Right ventricle myocardium superior (tissue), 1 donor: ENCODE results near the gene ZNF385C. TPM values are rescaled to one million over a fixed set of nuclear protein-coding genes. Genes with fewer than 3 reads are reported as not detected.
A peak's percentile ranks its signal among the peaks of the same experiment; 100 is the strongest.

Source experiments
- ATAC-seq: fragments of 200-7000 bp; cut with Tn5 transposase; one replicate; pipeline ENCODE4 v1.9.1; 2020; ENCODE audit warnings: mild to moderate bottlenecking; ENCODE audit not compliant: poor library complexity
- DNase-seq: peaks from one replicate; pipeline ENCODE4 v3.0.0-alpha.2; 2020
- intact Hi-C: fragments of 100-400 bp; cut with DNase I; formaldehyde crosslinking; loops from one replicate; pipeline ENCODE4 v1.11.2; 2022
- total RNA-seq: library from RNA; stranded (reverse); fragmentation: NEBNext Ultra II Directional; extraction: Animal tissue kit (Norgen Biotek cat#: 25700); gene quantifications from one replicate; pipeline ENCODE4 v1.2.1, GENCODE V29; 2021
- donor health status: DM: no; HTN: yes; CAD: no; lungs with severe emphysema.

Gene ZNF385C
- total RNA-seq, 1 donor from 2014 or later, result 0.16 TPM

- intact Hi-C loops, result no loop called here
- DNase-seq (no peak), ATAC-seq (no peak)
Observed at GRCh38 chr17:42127414-42127813, 29.1 kb upstream of the ZNF385C start.

- ATAC-seq, result no peak
- intact Hi-C loops, result no loop called here
- no peak for DNase-seq
Observed at GRCh38 chr17:42126836-42127235, 28.6 kb upstream of the ZNF385C start.

- DNase-seq (no peak), ATAC-seq (no peak)
- intact Hi-C loops, result no loop called here
Observed at GRCh38 chr17:42125565-42125964, 27.3 kb upstream of the ZNF385C start.

- intact Hi-C loops, result no loop called here
Observed at GRCh38 chr17:42124256-42124655, 26.0 kb upstream of the ZNF385C start.

GRCh38 chr17:42122371-42123303, 24.4 kb upstream of the ZNF385C start, which contains the start of gene HSPB9:
HSPB9 (plus strand) TSS chr17:42122804; CDS start chr17:42122851, 47 bp downstream.
- intact Hi-C loops, result no loop called here
- DNase-seq, result peak; percentile 79
- peak; percentile 53 for ATAC-seq

More at GRCh38 chr17:42124256-42124655, 26.0 kb upstream of the ZNF385C start:
- DNase-seq (no peak), ATAC-seq (no peak)

GRCh38 chr17:42120770-42121769, 22.8 kb upstream of the ZNF385C start, which contains the start of gene KAT2A:
KAT2A (minus strand) TSS chr17:42121367; CDS start chr17:42121304, 63 bp downstream.
- intact Hi-C loops, result no loop called here
- ATAC-seq (peak; percentile 93), DNase-seq (peak; percentile 91)

GRCh38 chr17:42120161-42120769, 22.0 kb upstream of the ZNF385C start:
- DNase-seq, result no peak
- no peak for ATAC-seq
- intact Hi-C loops, result no loop called here

- intact Hi-C loops, result loop anchor here (5.0 kb wide), 3 partner anchors 63 to 152 kb away; partner anchors contain the start of genes CNP and KCNH4
- ATAC-seq (no peak), DNase-seq (no peak)
Observed at GRCh38 chr17:42119301-42119700, 21.0 kb upstream of the ZNF385C start.

- DNase-seq (no peak), ATAC-seq (no peak)
- intact Hi-C loops, result loop anchor here (5.0 kb wide), 3 partner anchors 64 to 151 kb away; partner anchors contain the start of genes CNP and KCNH4
Observed at GRCh38 chr17:42118545-42118944, 20.3 kb upstream of the ZNF385C start.

- ATAC-seq (no peak), DNase-seq (no peak)
- intact Hi-C loops, result loop anchor here (5.0 kb wide), 3 partner anchors 64 to 151 kb away; partner anchors contain the start of genes CNP and KCNH4
Observed at GRCh38 chr17:42118126-42118510, 19.8 kb upstream of the ZNF385C start.

- ATAC-seq (no peak), DNase-seq (no peak)
- intact Hi-C loops, result loop anchor here (5.0 kb wide), 3 partner anchors 65 to 150 kb away; partner anchors contain the start of genes CNP and KCNH4
Observed at GRCh38 chr17:42117397-42118125, 19.3 kb upstream of the ZNF385C start.

- ATAC-seq, result peak; percentile 44
- intact Hi-C loops, result loop anchor here (5.0 kb wide), 3 partner anchors 65 to 150 kb away; partner anchors contain the start of genes CNP and KCNH4
Observed at GRCh38 chr17:42116705-42117396, 18.6 kb upstream of the ZNF385C start.

GRCh38 chr17:42114118-42114517, 15.8 kb upstream of the ZNF385C start:
- DNase-seq (no peak), ATAC-seq (no peak)
- intact Hi-C loops, result no loop called here

More at GRCh38 chr17:42116705-42117396, 18.6 kb upstream of the ZNF385C start:
- peak; percentile 88 for DNase-seq

GRCh38 chr17:42113293-42114069, 15.2 kb upstream of the ZNF385C start:
- DNase-seq (no peak), ATAC-seq (no peak)
- intact Hi-C loops, result no loop called here

GRCh38 chr17:42112552-42113176, 14.4 kb upstream of the ZNF385C start, which contains the start of gene DHX58:
DHX58 (minus strand) TSS chr17:42112714; CDS start chr17:42111892, 822 bp downstream.
- ATAC-seq (peak; percentile 86), DNase-seq (peak; percentile 77)
- intact Hi-C loops, result no loop called here
